Mesenchymal stem cell (in vitro differentiated cells and primary cell): ENCODE results near the gene BIRC7.

Experiments
- DNase-seq: peaks from one replicate; pipeline ENCODE4 v3.0.0-alpha.2; 2013
- H2AFZ ChIP-seq: one replicate; pipeline ENCODE4 v1.6.1; 2013; ENCODE audit warnings: low read depth, mild to moderate bottlenecking, control low read depth, inconsistent platforms, low read length, moderate library complexity
- H2AK5ac ChIP-seq: 2 replicates; pipeline ENCODE4 v1.6.1; 2013; ENCODE audit warnings: low read length, moderate library complexity, mild to moderate bottlenecking, inconsistent platforms; ENCODE audit not compliant: severe bottlenecking
- H2BK120ac ChIP-seq: one replicate; pipeline ENCODE4 v1.6.1; 2013; ENCODE audit warnings: low read depth, mild to moderate bottlenecking, inconsistent platforms, low read length, moderate library complexity
- H2BK12ac ChIP-seq, 2 experiments: one replicate each; pipeline ENCODE4 v1.6.1; 2013; ENCODE audit warnings: inconsistent platforms in 2 of 2, low read length in 2 of 2, mild to moderate bottlenecking in 2 of 2, moderate library complexity in 2 of 2, control low read depth in 1 of 2
- H2BK15ac ChIP-seq: one replicate; pipeline ENCODE4 v1.6.1; 2013; ENCODE audit warnings: mild to moderate bottlenecking, low read depth, inconsistent platforms; ENCODE audit not compliant: poor library complexity, severe bottlenecking
- H2BK5ac ChIP-seq: 2 replicates; pipeline ENCODE4 v1.6.1; 2013; ENCODE audit warnings: low read depth, mild to moderate bottlenecking, low read length, control low read depth, inconsistent platforms; ENCODE audit not compliant: poor library complexity, severe bottlenecking
- H3K14ac ChIP-seq, 2 experiments: one replicate each; pipeline ENCODE4 v1.6.1; 2013; ENCODE audit warnings: inconsistent platforms in 2 of 2, low read length in 2 of 2, control low read depth in 1 of 2, mild to moderate bottlenecking in 1 of 2, moderate library complexity in 1 of 2
- H3K18ac ChIP-seq, 2 experiments: one replicate each; pipeline ENCODE4 v1.6.1; 2013; ENCODE audit warnings: inconsistent platforms in 2 of 2, low read length in 2 of 2, control low read depth in 1 of 2, low read depth in 1 of 2, mild to moderate bottlenecking in 1 of 2
- H3K23ac ChIP-seq, 2 experiments: one replicate each; pipeline ENCODE4 v1.6.1; 2013; ENCODE audit warnings: inconsistent platforms in 2 of 2, low read length in 2 of 2, mild to moderate bottlenecking in 2 of 2, moderate library complexity in 2 of 2, control low read depth in 1 of 2
- H3K27ac ChIP-seq: 2 replicates; pipeline ENCODE4 v1.5.1; 2013; ENCODE audit warnings: mild to moderate bottlenecking, moderate library complexity, low read length, control low read depth, inconsistent platforms; ENCODE audit not compliant: poor library complexity, severe bottlenecking
- H3K27me3 ChIP-seq, 2 experiments: 2 replicates each; pipeline versions ENCODE4 v1.6.1 to v1.7.0; 2013; ENCODE audit warnings: low read length in 2 of 2, mild to moderate bottlenecking in 2 of 2, moderate library complexity in 2 of 2, control low read depth in 1 of 2, inconsistent platforms in 1 of 2; ENCODE audit not compliant: control insufficient read depth in 1 of 2, insufficient read depth in 1 of 2
- H3K36me3 ChIP-seq, 2 experiments: 2 replicates each; pipeline versions ENCODE4 v1.6.1 to v1.7.0; 2013; ENCODE audit warnings: low read length in 2 of 2, control low read depth in 1 of 2, inconsistent platforms in 1 of 2, low read depth in 1 of 2, mild to moderate bottlenecking in 1 of 2; ENCODE audit not compliant: insufficient read depth in 2 of 2, control insufficient read depth in 1 of 2
- H3K4ac ChIP-seq, 2 experiments: one replicate each; pipeline ENCODE4 v1.6.1; 2013; ENCODE audit warnings: inconsistent platforms in 2 of 2, low read length in 2 of 2, mild to moderate bottlenecking in 2 of 2, moderate library complexity in 2 of 2, control low read depth in 1 of 2, low read depth in 1 of 2
- H3K4me1 ChIP-seq: 2 replicates; pipeline ENCODE4 v1.6.1; 2013; ENCODE audit warnings: low read depth, low read length, control low read depth; ENCODE audit not compliant: control insufficient read depth, insufficient read depth
- H3K4me2 ChIP-seq: 2 replicates; pipeline ENCODE4 v1.6.1; 2013; ENCODE audit warnings: low read length, mild to moderate bottlenecking, inconsistent platforms; ENCODE audit not compliant: poor library complexity, severe bottlenecking
- H3K4me3 ChIP-seq, 2 experiments: 2 replicates each; pipeline versions ENCODE4 v1.5.1 to v1.7.0; 2013; ENCODE audit warnings: low read length in 2 of 2, mild to moderate bottlenecking in 2 of 2, control low read depth in 1 of 2, low read depth in 1 of 2; ENCODE audit not compliant: insufficient read depth in 1 of 2
- H3K79me1 ChIP-seq: replicated peaks from 2 replicates; pipeline ENCODE4 v1.6.1; 2013; ENCODE audit warnings: mild to moderate bottlenecking, control low read depth, low read length, inconsistent platforms; ENCODE audit not compliant: poor library complexity, severe bottlenecking
- H3K9ac ChIP-seq: 2 replicates; pipeline ENCODE4 v1.7.0; 2013; ENCODE audit warnings: mild to moderate bottlenecking, low read length, moderate library complexity
- H3K9me3 ChIP-seq: 2 replicates; pipeline ENCODE4 v1.7.0; 2013; ENCODE audit warnings: mild to moderate bottlenecking, low read length; ENCODE audit not compliant: control insufficient read depth
- H4K8ac ChIP-seq: one replicate; pipeline ENCODE4 v1.6.1; 2013; ENCODE audit warnings: inconsistent platforms, mild to moderate bottlenecking, low read length, moderate library complexity
- H4K91ac ChIP-seq: one replicate; pipeline ENCODE4 v1.6.1; 2013; ENCODE audit warnings: mild to moderate bottlenecking, low read length, inconsistent platforms
- WGBS: methylation state at CpG from one replicate; pipeline ENCODE4 v1.1.7; 2013; ENCODE audit warnings: mixed read lengths; 5-methylcytosine and 5-hydroxymethylcytosine counted together

BIRC7 gene

DNA sequence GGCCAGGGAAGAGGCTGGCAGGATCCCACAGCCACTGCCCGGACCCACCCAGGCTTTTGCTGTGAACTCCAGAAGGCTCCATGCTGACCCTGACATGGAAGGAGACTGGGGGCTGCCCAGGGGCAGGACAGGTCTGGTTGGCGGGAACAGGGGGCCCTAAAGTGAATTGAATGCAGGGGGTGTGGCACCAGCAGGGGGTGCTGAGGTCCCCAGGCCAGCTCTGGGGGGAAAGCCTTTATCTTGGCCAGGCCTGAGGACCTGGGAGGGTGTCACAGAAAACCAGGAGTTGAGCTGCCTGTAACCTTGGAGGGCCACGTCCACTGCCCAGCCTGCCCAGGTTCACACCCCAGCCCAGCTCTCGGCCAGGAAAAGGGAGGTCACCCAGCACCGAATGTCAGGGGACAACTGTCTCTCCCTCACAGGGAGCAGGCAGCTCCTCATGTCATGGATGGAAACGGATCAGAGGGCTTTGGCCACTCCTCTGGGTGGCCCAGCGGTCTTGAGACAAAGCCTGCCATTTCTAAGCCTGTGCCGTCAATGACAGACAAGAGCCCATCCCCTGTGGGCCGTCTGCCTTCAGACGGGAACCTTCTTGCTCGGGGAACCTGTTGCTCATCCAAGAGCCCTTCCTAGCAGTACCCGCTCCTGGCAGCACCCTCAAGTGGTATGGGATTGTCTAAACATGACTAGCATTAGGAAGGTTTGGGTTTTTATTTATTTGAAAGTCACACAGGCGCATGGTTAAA is 16.8 kb upstream of the BIRC7 start:
- no peak overlapping the region for H2BK15ac ChIP-seq
- H3K27me3 ChIP-seq: peaks cover 22 to 45% of the 10 kb centered on the region in 2 experiments
- DNase-seq: no peak
- no peak overlapping the region for H3K27ac ChIP-seq
- 86% methylated on average over 12 of the region's 13 CpGs for WGBS
- H3K18ac ChIP-seq: no peak overlapping the region
- no peak overlapping the region for H3K4me2 ChIP-seq
- H2AFZ ChIP-seq: no peak overlapping the region
- no peaks in the 10 kb centered on the region for H3K79me1 ChIP-seq
- peak overlapping the region; percentile 16 for H2AK5ac ChIP-seq
- no peak overlapping the region for H3K4me3 ChIP-seq
- peaks cover 0 to 8% of the 10 kb centered on the region in 2 experiments for H3K36me3 ChIP-seq
- no peaks in the 10 kb centered on the region for H3K9me3 ChIP-seq
- H2BK12ac ChIP-seq: no peak overlapping the region
- H3K4me1 ChIP-seq: peaks cover 28% of the 10 kb centered on the region
- H2BK120ac ChIP-seq: no peak overlapping the region
- H3K23ac ChIP-seq: no peak overlapping the region
- no peak overlapping the region for H2BK5ac ChIP-seq
- no peak overlapping the region for H4K8ac ChIP-seq
- H4K91ac ChIP-seq: no peak overlapping the region
- H3K14ac ChIP-seq: no peak overlapping the region
- H3K4ac ChIP-seq: no peak overlapping the region
- H3K9ac ChIP-seq: no peak overlapping the region

DNA sequence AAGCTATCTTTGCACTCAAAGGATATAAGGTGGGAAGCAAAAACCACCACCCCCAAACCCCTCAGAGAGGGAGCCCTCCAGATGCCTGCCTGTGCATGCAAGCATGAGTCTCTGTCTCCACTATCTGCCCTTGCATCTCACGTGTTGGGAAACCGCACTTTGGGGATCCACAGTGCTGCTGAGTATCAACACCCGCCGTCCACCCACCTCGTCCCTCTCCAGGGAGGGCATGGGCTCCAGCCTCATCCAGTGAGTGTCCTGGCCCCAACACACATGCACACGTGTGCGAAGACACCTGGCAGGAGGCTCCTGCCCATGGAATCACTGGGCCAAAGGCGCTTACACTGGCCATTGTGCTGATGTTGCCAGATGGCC is 16.3 kb upstream of the BIRC7 start:
- peaks cover 0 to 3% of the 10 kb centered on the region in 2 experiments for H3K36me3 ChIP-seq
- WGBS: 88% methylated on average over 8 of the region's 8 CpGs

DNA sequence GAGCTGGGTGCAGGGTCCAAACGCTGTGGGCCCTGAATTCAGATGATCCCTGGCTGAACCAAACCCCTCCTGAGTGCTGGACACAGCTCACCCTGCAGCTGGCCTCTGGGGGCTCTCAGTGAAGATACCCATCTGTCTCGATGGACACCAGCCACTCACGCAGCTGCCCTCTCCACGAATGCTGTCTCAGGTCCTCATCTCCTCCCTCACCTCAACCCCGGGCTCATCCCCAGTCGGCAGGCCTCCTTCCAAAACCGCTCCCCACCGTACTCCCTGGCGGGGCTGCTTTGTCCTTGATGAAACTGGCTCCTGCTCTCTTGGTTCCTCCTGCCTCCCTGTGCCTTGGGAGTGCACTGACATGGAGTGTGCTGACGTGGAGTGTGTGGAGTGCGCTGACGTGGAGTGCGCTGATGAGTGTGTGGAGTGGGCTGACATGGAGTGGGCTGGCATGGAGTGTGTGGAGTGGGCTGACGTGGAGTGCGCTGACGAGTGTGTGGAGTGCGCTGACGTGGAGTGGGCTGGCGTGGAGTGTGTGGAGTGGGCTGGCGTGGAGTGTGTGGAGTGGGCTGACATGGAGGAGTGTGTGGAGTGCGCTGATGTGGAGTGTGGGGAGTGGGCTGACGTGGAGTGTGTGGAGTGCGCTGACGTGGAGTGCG is 15.7 kb upstream of the BIRC7 start:
- no peak overlapping the region for H3K4me2 ChIP-seq
- H3K9ac ChIP-seq: no peak overlapping the region
- no peak overlapping the region for H2BK120ac ChIP-seq
- no peak overlapping the region for H3K23ac ChIP-seq
- H4K8ac ChIP-seq: no peak overlapping the region
- no peak overlapping the region for H2AFZ ChIP-seq
- H3K27ac ChIP-seq: no peak overlapping the region
- peaks cover 22 to 46% of the 10 kb centered on the region in 2 experiments for H3K27me3 ChIP-seq
- H4K91ac ChIP-seq: peak overlapping the region; percentile 6
- H2BK15ac ChIP-seq: no peak overlapping the region
- H3K4ac ChIP-seq: no peak overlapping the region
- no peak overlapping the region for H2BK12ac ChIP-seq
- no peak overlapping the region for H3K4me3 ChIP-seq
- peak overlapping the region; percentile 20 for H2AK5ac ChIP-seq
- no peak overlapping the region for H2BK5ac ChIP-seq
- H3K9me3 ChIP-seq: no peaks in the 10 kb centered on the region
- no peak overlapping the region for H3K14ac ChIP-seq
- 79% methylated on average over 19 of the region's 25 CpGs for WGBS
- peaks cover 38% of the 10 kb centered on the region for H3K4me1 ChIP-seq
- DNase-seq: no peak
- H3K18ac ChIP-seq: no peak overlapping the region
- H3K79me1 ChIP-seq: no peaks in the 10 kb centered on the region
- H3K36me3 ChIP-seq: no peaks in the 10 kb centered on the region

More for the DNA sequence above, 16.3 kb upstream of the BIRC7 start:
- H3K9me3 ChIP-seq: no peaks in the 10 kb centered on the region
- H2AFZ ChIP-seq: no peak overlapping the region
- no peak overlapping the region for H3K4me2 ChIP-seq
- no peak overlapping the region for H3K14ac ChIP-seq
- no peak overlapping the region for H4K91ac ChIP-seq
- no peaks in the 10 kb centered on the region for H3K79me1 ChIP-seq
- no peak overlapping the region for H4K8ac ChIP-seq
- no peak overlapping the region for H2BK12ac ChIP-seq
- H3K9ac ChIP-seq: no peak overlapping the region
- no peak overlapping the region for H2BK120ac ChIP-seq
- peaks cover 34% of the 10 kb centered on the region for H3K4me1 ChIP-seq
- no peak overlapping the region for H3K4me3 ChIP-seq
- H2AK5ac ChIP-seq: peak overlapping the region; percentile 20
- no peak overlapping the region for H2BK5ac ChIP-seq
- no peak overlapping the region for H3K18ac ChIP-seq
- H3K23ac ChIP-seq: no peak overlapping the region
- H3K27ac ChIP-seq: no peak overlapping the region
- no peak overlapping the region for H2BK15ac ChIP-seq
- peaks cover 22 to 46% of the 10 kb centered on the region in 2 experiments for H3K27me3 ChIP-seq
- no peak overlapping the region for H3K4ac ChIP-seq
- no peak for DNase-seq

GRCh38 chr20:63220696-63221399 is 14.9 kb upstream of the BIRC7 start:
- Histone ChIP-seq H3K4me3 (no peak overlapping the region), H2BK15ac (no peak overlapping the region), H4K91ac (no peak overlapping the region), H3K4me2 (no peak overlapping the region), H3K27ac (no peak overlapping the region), H3K14ac (no peak overlapping the region), H3K4me1 (peaks cover 42% of the 10 kb centered on the region), H3K23ac (no peak overlapping the region), H2BK120ac (no peak overlapping the region), H4K8ac (no peak overlapping the region), H3K79me1 (no peaks in the 10 kb centered on the region), H3K9me3 (no peaks in the 10 kb centered on the region), H2BK12ac (no peak overlapping the region), H2AK5ac (no peak overlapping the region), H3K18ac (no peak overlapping the region), H2BK5ac (no peak overlapping the region), H3K4ac (no peak overlapping the region), H3K27me3 (peaks cover 22 to 48% of the 10 kb centered on the region in 2 experiments), H2AFZ (no peak overlapping the region), H3K9ac (no peak overlapping the region), H3K36me3 (no peaks in the 10 kb centered on the region)
- no peak for DNase-seq
- 64% methylated on average over 9 of the region's 9 CpGs for WGBS
